KMS-11 (cell line): ENCODE measurements around the gene ST7.
A peak's percentile ranks its signal among the peaks of the same experiment; 100 is the strongest.

Experiments used
- H2AFZ ChIP-seq: fragments of 200-600 bp; sonication (generic); 2 replicates; pipeline ENCODE4 v1.6.1; 2016; ENCODE audit warnings: antibody characterized with exemption, mixed run types, low read depth
- H3K27ac ChIP-seq: fragments of 200-600 bp; sonication (generic); 2 replicates; pipeline ENCODE4 v1.6.1; 2016; ENCODE audit warnings: mild to moderate bottlenecking, mixed run types
- H3K27me3 ChIP-seq: fragments of 200-600 bp; sonication (generic); 2 replicates; pipeline ENCODE4 v1.6.1; 2017; ENCODE audit warnings: mild to moderate bottlenecking, low read depth, mixed run types, moderate library complexity; ENCODE audit not compliant: insufficient read depth
- H3K36me3 ChIP-seq: fragments of 200-600 bp; sonication (generic); 2 replicates; pipeline ENCODE4 v1.6.1; 2017; ENCODE audit warnings: mild to moderate bottlenecking, mixed run types; ENCODE audit not compliant: insufficient read depth
- H3K4me1 ChIP-seq: fragments of 200-600 bp; sonication (generic); 2 replicates; pipeline ENCODE4 v1.6.1; 2016; ENCODE audit warnings: mild to moderate bottlenecking, low read depth, mixed run types; ENCODE audit not compliant: poor library complexity, severe bottlenecking
- H3K4me2 ChIP-seq: fragments of 200-600 bp; sonication (generic); 2 replicates; pipeline ENCODE4 v1.7.0; 2016; ENCODE audit warnings: mild to moderate bottlenecking, mixed run types
- H3K4me3 ChIP-seq: fragments of 200-600 bp; sonication (generic); IDR thresholded peaks from 2 replicates; pipeline ENCODE4 v1.6.1; 2017; ENCODE audit warnings: low read depth, low read length, mixed read lengths; ENCODE audit not compliant: insufficient read depth
- H3K79me2 ChIP-seq: fragments of 200-600 bp; sonication (generic); 2 replicates; pipeline ENCODE4 v1.6.1; 2016; ENCODE audit warnings: low read depth, mixed run types; ENCODE audit not compliant: insufficient read depth
- H3K9ac ChIP-seq: fragments of 200-600 bp; sonication (generic); 2 replicates; pipeline ENCODE4 v1.6.1; 2016; ENCODE audit warnings: mild to moderate bottlenecking, mixed run types
- H4K20me1 ChIP-seq: fragments of 200-600 bp; sonication (generic); 2 replicates; pipeline ENCODE4 v1.6.1; 2016; ENCODE audit warnings: mild to moderate bottlenecking, mixed run types; ENCODE audit not compliant: insufficient read depth
- TF ChIP-seq, protein P1 (sequence below): fragments of 200-600 bp; sonication (generic); conservative IDR thresholded peaks from 2 replicates; pipeline ENCODE4 v1.6.1; 2017; ENCODE audit warnings: low read depth, mild to moderate bottlenecking, antibody characterized with exemption, low read length, moderate library complexity, mixed read lengths

The ST7 gene

GRCh38 chr7:116966601-116967000, 13.3 kb downstream of the ST7 start:
- peaks cover 25% of the 10 kb centered on the region; the same call in 1 of the 2 replicates for H3K79me2 ChIP-seq
- no peaks in the 10 kb centered on the region for H4K20me1 ChIP-seq

DNA sequence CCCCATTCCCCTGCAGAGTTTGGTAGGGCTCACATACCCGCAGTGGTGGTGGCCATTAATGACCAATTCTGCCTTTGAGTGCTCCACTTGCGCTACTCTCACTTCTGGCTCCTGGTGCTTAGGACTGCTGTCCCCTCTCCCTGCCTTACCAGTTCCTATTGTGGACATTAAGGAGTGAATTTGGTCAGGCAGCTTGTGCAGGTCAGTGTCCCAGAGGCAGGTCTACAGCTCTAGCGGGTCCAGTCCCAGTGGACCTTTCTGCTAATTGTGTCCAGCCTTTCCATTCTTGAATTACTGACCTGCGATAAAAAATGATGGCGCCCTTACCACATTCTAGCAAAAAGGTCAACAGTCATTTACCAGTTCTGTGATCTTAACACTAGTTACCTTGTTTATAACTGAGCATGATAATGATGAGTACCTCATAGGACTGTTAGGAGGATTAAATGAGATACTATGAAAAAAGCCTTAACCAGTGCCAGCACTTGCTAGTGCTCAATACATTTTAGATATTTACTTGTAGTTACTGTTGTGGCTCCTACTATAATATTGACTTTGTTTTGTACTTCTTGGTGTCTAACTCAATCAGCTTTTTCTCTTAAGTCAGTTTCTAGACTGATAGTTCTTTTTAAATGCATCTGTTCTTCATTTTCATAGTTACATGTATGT, 14.1 kb downstream of the ST7 start:
- Histone ChIP-seq H2AFZ (no peak overlapping the region), H4K20me1 (no peaks in the 10 kb centered on the region), H3K4me1 (peaks cover 56% of the 10 kb centered on the region), H3K79me2 (peaks cover 25% of the 10 kb centered on the region; the same call in 1 of the 2 replicates), H3K4me3 (no peak overlapping the region), H3K9ac (no peak overlapping the region), H3K36me3 (no peaks in the 10 kb centered on the region), H3K27ac (no peak overlapping the region; the same call in 1 of the 2 replicates), H3K4me2 (peak overlapping the region; percentile 36; the same call in 1 of the 2 replicates), H3K27me3 (no peaks in the 10 kb centered on the region)
- TF ChIP-seq, protein P1, sequence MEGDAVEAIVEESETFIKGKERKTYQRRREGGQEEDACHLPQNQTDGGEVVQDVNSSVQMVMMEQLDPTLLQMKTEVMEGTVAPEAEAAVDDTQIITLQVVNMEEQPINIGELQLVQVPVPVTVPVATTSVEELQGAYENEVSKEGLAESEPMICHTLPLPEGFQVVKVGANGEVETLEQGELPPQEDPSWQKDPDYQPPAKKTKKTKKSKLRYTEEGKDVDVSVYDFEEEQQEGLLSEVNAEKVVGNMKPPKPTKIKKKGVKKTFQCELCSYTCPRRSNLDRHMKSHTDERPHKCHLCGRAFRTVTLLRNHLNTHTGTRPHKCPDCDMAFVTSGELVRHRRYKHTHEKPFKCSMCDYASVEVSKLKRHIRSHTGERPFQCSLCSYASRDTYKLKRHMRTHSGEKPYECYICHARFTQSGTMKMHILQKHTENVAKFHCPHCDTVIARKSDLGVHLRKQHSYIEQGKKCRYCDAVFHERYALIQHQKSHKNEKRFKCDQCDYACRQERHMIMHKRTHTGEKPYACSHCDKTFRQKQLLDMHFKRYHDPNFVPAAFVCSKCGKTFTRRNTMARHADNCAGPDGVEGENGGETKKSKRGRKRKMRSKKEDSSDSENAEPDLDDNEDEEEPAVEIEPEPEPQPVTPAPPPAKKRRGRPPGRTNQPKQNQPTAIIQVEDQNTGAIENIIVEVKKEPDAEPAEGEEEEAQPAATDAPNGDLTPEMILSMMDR = no peak

More at GRCh38 chr7:116966601-116967000, 13.3 kb downstream of the ST7 start:
- Histone ChIP-seq H3K9ac (no peak overlapping the region), H3K36me3 (no peaks in the 10 kb centered on the region), H3K27ac (no peak overlapping the region), H3K4me3 (no peak overlapping the region), H3K4me2 (no peak overlapping the region), H3K4me1 (peaks cover 48% of the 10 kb centered on the region), H2AFZ (no peak overlapping the region), H3K27me3 (no peaks in the 10 kb centered on the region)
- TF ChIP-seq, protein P1 = no peak

GRCh38 chr7:116967983-116968382, 14.7 kb downstream of the ST7 start:
- Histone ChIP-seq H3K4me1 (peaks cover 56% of the 10 kb centered on the region), H2AFZ (no peak overlapping the region), H4K20me1 (no peaks in the 10 kb centered on the region), H3K27me3 (no peaks in the 10 kb centered on the region), H3K79me2 (peaks cover 25% of the 10 kb centered on the region; the same call in 1 of the 2 replicates), H3K4me2 (peak overlapping the region; percentile 36; the same call in 1 of the 2 replicates), H3K9ac (no peak overlapping the region), H3K4me3 (no peak overlapping the region), H3K27ac (no peak overlapping the region; the same call in 1 of the 2 replicates), H3K36me3 (no peaks in the 10 kb centered on the region)
- TF ChIP-seq, protein P1 = no peak

GRCh38 chr7:116968631-116969030, 15.3 kb downstream of the ST7 start:
- Histone ChIP-seq H3K9ac (no peak overlapping the region), H3K4me1 (peaks cover 56% of the 10 kb centered on the region), H3K36me3 (no peaks in the 10 kb centered on the region), H3K4me3 (no peak overlapping the region), H3K27me3 (no peaks in the 10 kb centered on the region), H4K20me1 (no peaks in the 10 kb centered on the region), H3K79me2 (peaks cover 25% of the 10 kb centered on the region; the same call in 1 of the 2 replicates), H3K27ac (no peak overlapping the region), H3K4me2 (no peak overlapping the region), H2AFZ (no peak overlapping the region)
- TF ChIP-seq, protein P1 = no peak
